HepG2 (cell line): Measurements from ENCODE around the gene HCRTR1. TPM values are rescaled to one million over a fixed set of nuclear protein-coding genes. Genes with fewer than 3 reads are reported as not detected.

Experiments
- BRD4 ChIP-seq: sonication (generic); formaldehyde crosslinking; IDR thresholded peaks from 2 replicates; pipeline ENCODE4 v1.4.0; 2020; ENCODE audit warnings: missing genetic modification reagents
- FOXC1 ChIP-seq: sonication (generic); formaldehyde crosslinking; IDR thresholded peaks from 2 replicates; pipeline ENCODE4 v1.8.0; 2022; ENCODE audit warnings: mild to moderate bottlenecking, missing genetic modification reagents, borderline replicate concordance
- MIER3 ChIP-seq: IDR thresholded peaks from 2 replicates; pipeline ENCODE4 v1.6.1; 2016; ENCODE audit warnings: missing compliant biosample characterization, borderline replicate concordance
- POLR2AphosphoS2 ChIP-seq: IDR thresholded peaks from 2 replicates; pipeline ENCODE4 v1.6.1; 2011; ENCODE audit warnings: low read depth, low read length, improper control_type of control experiment
- ZBTB21 ChIP-seq: sonication (generic); formaldehyde crosslinking; IDR thresholded peaks from 2 replicates; pipeline ENCODE4 v1.4.0; 2020; ENCODE audit warnings: missing genetic modification reagents
- ZNF501 ChIP-seq: sonication (generic); formaldehyde crosslinking; IDR thresholded peaks from 2 replicates; pipeline ENCODE4 v1.5.1; 2020; ENCODE audit warnings: mild to moderate bottlenecking, moderate library complexity, missing genetic modification reagents
- polyA plus RNA-seq, 8 experiments: library from polyadenylated mRNA; depleted of rRNA in 3 of 8; stranded (reverse) in 7 of 8; unstranded in 1 of 8; fragments of >200 nt; fragmentation: Illumina TruSeq in 4 of 8; extraction: Trizol in 4 of 8; gene quantifications; 2 replicates each; pipeline versions ENCODE4 v1.2.1 to v1.2.3, GENCODE V29; 2011 to 2016; ENCODE audit warnings: low read depth in 4 of 8, missing spikeins in 1 of 8, mixed read lengths in 1 of 8; ENCODE audit not compliant: insufficient read depth in 1 of 8
- total RNA-seq, 5 experiments: library from RNA; depleted of rRNA; stranded (reverse); fragments of >200 nt; fragmentation: Illumina TruSeq; extraction: Trizol; gene quantifications; 2 replicates each; pipeline ENCODE4 v1.2.3, GENCODE V29; 2016; ENCODE audit warnings: low read depth in 1 of 5
- TF ChIP-seq, protein P1 (sequence below): sonication (generic); formaldehyde crosslinking; IDR thresholded peaks from 2 replicates; pipeline ENCODE4 v1.5.0; 2020; ENCODE audit warnings: missing genetic modification reagents, mild to moderate bottlenecking, borderline replicate concordance
- TF ChIP-seq, protein P2 (sequence below): sonication (generic); formaldehyde crosslinking; IDR thresholded peaks from 2 replicates; pipeline ENCODE4 v1.9.0; 2021; ENCODE audit warnings: mild to moderate bottlenecking, missing genetic modification reagents

HCRTR1 gene
- total and polyA plus RNA-seq, 2 of the 13 experiments (the other 11 are each of a cell fraction or from before 2014, with no cell fraction given): not detected

DNA sequence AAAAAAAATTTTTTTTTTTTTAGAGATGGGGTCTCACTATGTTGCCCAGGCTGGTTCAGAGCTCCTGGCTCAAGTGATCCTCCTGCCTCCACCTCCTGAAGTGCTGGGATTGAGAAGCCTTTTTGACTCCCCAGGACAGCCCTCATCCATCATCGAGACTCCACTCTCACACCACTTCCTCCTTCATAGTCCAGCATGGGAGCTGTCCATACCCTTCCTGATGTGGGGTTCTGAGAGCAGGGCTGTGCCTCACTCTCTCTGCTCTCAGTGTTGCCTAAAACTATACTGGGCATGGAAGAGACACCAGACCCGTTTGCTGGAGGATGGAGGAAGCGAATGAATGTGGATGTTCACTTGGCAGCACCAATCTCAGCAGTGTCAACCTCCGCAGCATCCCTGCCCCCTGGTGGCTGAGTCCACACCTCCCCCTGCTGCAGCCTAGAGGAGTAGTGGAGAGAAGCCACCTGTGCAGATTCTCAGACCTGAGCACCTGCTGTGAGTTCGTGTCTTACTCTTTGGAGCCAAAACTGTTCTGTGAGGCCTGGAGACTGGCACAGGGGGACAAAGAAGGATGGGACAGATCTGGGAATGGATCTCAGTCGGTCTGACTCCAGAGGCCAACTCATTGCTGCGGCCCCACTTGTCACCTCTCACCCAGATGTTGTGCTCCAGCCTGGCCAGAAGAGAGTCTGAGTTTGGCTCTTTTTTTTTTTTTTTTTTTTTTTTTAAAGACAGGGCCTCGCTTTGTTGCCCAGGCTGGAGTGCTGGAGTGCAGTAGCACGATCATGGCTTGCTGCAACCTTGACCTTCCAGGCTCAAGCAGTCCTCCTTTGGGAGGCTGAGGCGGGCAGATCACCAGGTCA, 23.5 kb upstream of the HCRTR1 start (continued):
- TF ChIP-seq ZBTB21 (CRISPR knock-in tag): no peak
- peak; percentile 34; the same call in 1 of the 2 replicates for TF ChIP-seq MIER3 (CRISPR knock-in tag)
- peak; percentile 55; the same call in 1 of the 2 replicates for TF ChIP-seq ZNF501 (CRISPR knock-in tag)
- no peak for TF ChIP-seq BRD4 (CRISPR knock-in tag)
- TF ChIP-seq POLR2AphosphoS2: no peak
- 0 out of 2 replicates have a peak, but pooled peaks have one; percentile 54 for TF ChIP-seq FOXC1 (CRISPR knock-in tag)
- TF ChIP-seq, protein P1, sequence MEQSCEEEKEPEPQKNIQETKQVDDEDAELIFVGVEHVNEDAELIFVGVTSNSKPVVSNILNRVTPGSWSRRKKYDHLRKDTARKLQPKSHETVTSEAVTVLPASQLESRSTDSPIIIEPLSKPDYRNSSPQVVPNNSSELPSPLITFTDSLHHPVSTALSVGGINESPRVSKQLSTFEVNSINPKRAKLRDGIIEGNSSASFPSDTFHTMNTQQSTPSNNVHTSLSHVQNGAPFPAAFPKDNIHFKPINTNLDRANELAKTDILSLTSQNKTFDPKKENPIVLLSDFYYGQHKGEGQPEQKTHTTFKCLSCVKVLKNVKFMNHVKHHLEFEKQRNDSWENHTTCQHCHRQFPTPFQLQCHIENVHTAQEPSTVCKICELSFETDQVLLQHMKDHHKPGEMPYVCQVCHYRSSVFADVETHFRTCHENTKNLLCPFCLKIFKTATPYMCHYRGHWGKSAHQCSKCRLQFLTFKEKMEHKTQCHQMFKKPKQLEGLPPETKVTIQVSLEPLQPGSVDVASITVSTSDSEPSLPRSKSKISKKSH: 0 out of 2 replicates have a peak, but pooled peaks have one; percentile 25
- TF ChIP-seq, protein P2, sequence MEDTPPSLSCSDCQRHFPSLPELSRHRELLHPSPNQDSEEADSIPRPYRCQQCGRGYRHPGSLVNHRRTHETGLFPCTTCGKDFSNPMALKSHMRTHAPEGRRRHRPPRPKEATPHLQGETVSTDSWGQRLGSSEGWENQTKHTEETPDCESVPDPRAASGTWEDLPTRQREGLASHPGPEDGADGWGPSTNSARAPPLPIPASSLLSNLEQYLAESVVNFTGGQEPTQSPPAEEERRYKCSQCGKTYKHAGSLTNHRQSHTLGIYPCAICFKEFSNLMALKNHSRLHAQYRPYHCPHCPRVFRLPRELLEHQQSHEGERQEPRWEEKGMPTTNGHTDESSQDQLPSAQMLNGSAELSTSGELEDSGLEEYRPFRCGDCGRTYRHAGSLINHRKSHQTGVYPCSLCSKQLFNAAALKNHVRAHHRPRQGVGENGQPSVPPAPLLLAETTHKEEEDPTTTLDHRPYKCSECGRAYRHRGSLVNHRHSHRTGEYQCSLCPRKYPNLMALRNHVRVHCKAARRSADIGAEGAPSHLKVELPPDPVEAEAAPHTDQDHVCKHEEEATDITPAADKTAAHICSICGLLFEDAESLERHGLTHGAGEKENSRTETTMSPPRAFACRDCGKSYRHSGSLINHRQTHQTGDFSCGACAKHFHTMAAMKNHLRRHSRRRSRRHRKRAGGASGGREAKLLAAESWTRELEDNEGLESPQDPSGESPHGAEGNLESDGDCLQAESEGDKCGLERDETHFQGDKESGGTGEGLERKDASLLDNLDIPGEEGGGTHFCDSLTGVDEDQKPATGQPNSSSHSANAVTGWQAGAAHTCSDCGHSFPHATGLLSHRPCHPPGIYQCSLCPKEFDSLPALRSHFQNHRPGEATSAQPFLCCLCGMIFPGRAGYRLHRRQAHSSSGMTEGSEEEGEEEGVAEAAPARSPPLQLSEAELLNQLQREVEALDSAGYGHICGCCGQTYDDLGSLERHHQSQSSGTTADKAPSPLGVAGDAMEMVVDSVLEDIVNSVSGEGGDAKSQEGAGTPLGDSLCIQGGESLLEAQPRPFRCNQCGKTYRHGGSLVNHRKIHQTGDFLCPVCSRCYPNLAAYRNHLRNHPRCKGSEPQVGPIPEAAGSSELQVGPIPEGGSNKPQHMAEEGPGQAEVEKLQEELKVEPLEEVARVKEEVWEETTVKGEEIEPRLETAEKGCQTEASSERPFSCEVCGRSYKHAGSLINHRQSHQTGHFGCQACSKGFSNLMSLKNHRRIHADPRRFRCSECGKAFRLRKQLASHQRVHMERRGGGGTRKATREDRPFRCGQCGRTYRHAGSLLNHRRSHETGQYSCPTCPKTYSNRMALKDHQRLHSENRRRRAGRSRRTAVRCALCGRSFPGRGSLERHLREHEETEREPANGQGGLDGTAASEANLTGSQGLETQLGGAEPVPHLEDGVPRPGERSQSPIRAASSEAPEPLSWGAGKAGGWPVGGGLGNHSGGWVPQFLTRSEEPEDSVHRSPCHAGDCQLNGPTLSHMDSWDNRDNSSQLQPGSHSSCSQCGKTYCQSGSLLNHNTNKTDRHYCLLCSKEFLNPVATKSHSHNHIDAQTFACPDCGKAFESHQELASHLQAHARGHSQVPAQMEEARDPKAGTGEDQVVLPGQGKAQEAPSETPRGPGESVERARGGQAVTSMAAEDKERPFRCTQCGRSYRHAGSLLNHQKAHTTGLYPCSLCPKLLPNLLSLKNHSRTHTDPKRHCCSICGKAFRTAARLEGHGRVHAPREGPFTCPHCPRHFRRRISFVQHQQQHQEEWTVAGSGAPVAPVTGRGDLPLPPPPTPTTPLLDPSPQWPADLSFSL (CRISPR knock-in tag): no peak
